K562 (cell line): Measurements from ENCODE around the gene LUC7L3. TPM values are rescaled to one million over a fixed set of nuclear protein-coding genes. Genes with fewer than 3 reads are reported as not detected.

ENCODE experiments used
- ATAC-seq: fragments of 200-7000 bp; cut with Tn5 transposase; 3 replicates; pipeline ENCODE4 v1.9.1; 2020; ENCODE audit warnings: moderate library complexity
- BruUV-seq: library from RNA; stranded (reverse); fragments of 400-500 nt; replicated peaks from 2 replicates; lab custom pipeline; 2021; lab: Mats Ljungman, UMichigan
- CTCF ChIA-PET: fragments of 300-600 bp; formaldehyde crosslinking; extraction: SDS; loops from one replicate; lab custom pipeline; 2021; ENCODE audit warnings: low intra/inter-chr PET ratio; lab: Yijun Ruan, JAX
- POLR2A ChIA-PET: fragments of 300-600, 350-650 bp; sonication (Branson Sonifier 250); formaldehyde crosslinking; extraction: SDS; loops from one replicate; lab custom pipeline; 2021; ENCODE audit warnings: antibody characterized with exemption, inconsistent platforms; lab: Yijun Ruan, JAX
- DNase-seq, 4 experiments: peaks; one replicate each; pipeline versions ENCODE4 v3.0.0 to v3.0.0-alpha.2; 2011 to 2018; ENCODE audit warnings: low spot score in 3 of 4, mixed read lengths in 3 of 4; ENCODE audit errors: extremely low read depth in 1 of 4
- FAIRE-seq: peaks from 2 replicates; lab custom pipeline; 2011; peaks lifted over from hg19 to GRCh38; lab: Jason Lieb, UNC
- H2AFZ ChIP-seq: 2 replicates; pipeline ENCODE4 v1.6.0; 2011; ENCODE audit warnings: low read depth, low read length, control low read depth, inconsistent platforms
- H3K27ac ChIP-seq: fragments of 200-600 bp; 3 replicates; pipeline ENCODE4 v1.8.0; 2011; ENCODE audit warnings: low read depth, mild to moderate bottlenecking, control low read depth, inconsistent platforms, low read length, moderate library complexity, mixed read lengths; ENCODE audit errors: extremely low read depth
- H3K27me3 ChIP-seq, 2 experiments: fragments of 300-600 bp in 1 of 2; 2 replicates in 1 of 2; 3 replicates in 1 of 2; pipeline versions ENCODE4 v1.6.0 to v1.8.0; 2011; ENCODE audit warnings: inconsistent platforms in 2 of 2, low read length in 2 of 2, mild to moderate bottlenecking in 1 of 2, mixed read lengths in 1 of 2, moderate library complexity in 1 of 2; ENCODE audit not compliant: control insufficient read depth in 2 of 2, insufficient read depth in 2 of 2
- H3K36me3 ChIP-seq: fragments of 300-600 bp; 3 replicates; pipeline ENCODE4 v1.8.0; 2011; ENCODE audit warnings: mild to moderate bottlenecking, low read length, inconsistent platforms; ENCODE audit not compliant: control insufficient read depth, insufficient read depth
- H3K4me1 ChIP-seq, 2 experiments: fragments of 200-600 bp in 1 of 2; replicated peaks in 1 of 2; 2 replicates in 1 of 2; 3 replicates in 1 of 2; pipeline versions ENCODE4 v1.5.1 to v1.8.0; 2011; ENCODE audit warnings: inconsistent platforms in 2 of 2, low read length in 2 of 2, mild to moderate bottlenecking in 1 of 2, mixed read lengths in 1 of 2, moderate library complexity in 1 of 2; ENCODE audit not compliant: control insufficient read depth in 2 of 2, insufficient read depth in 2 of 2
- H3K4me2 ChIP-seq: 2 replicates; pipeline ENCODE4 v1.6.1; 2011; ENCODE audit warnings: low read length, control low read depth, inconsistent platforms, mixed read lengths; ENCODE audit not compliant: insufficient read depth
- H3K4me3 ChIP-seq: fragments of 200-600 bp; sonication (generic), shearing (Covaris generic); 2 replicates; pipeline ENCODE4 v1.5.1; 2016; ENCODE audit warnings: control low read depth, inconsistent platforms
- H3K79me2 ChIP-seq: fragments of 200-600 bp; 3 replicates; pipeline ENCODE4 v1.8.0; 2011; ENCODE audit warnings: low read length, inconsistent platforms; ENCODE audit not compliant: control insufficient read depth, insufficient read depth
- H3K9ac ChIP-seq, 2 experiments: 2 replicates each; pipeline versions ENCODE4 v1.6.0 to v1.6.1; 2011; ENCODE audit warnings: low read depth in 2 of 2, low read length in 2 of 2, control low read depth in 1 of 2, inconsistent platforms in 1 of 2, mild to moderate bottlenecking in 1 of 2, mixed read lengths in 1 of 2; ENCODE audit not compliant: insufficient read depth in 1 of 2
- H3K9me1 ChIP-seq: one replicate; pipeline ENCODE4 v1.6.0; 2011; ENCODE audit warnings: inconsistent platforms, mild to moderate bottlenecking, low read length, moderate library complexity; ENCODE audit not compliant: control insufficient read depth, insufficient read depth
- H3K9me3 ChIP-seq: replicated peaks from 2 replicates; pipeline ENCODE4 v1.5.1; 2011; ENCODE audit warnings: low read depth, low read length, inconsistent platforms; ENCODE audit not compliant: control insufficient read depth, insufficient read depth
- H4K20me1 ChIP-seq: replicated peaks from 2 replicates; pipeline ENCODE4 v1.6.1; 2011; ENCODE audit warnings: low read length, inconsistent platforms, mixed read lengths; ENCODE audit not compliant: control insufficient read depth, insufficient read depth
- BRF1 ChIP-seq: IDR thresholded peaks from 3 replicates; pipeline ENCODE4 v1.6.1; 2011; ENCODE audit warnings: borderline replicate concordance, mild to moderate bottlenecking; ENCODE audit not compliant: insufficient read length; ENCODE audit errors: extremely low read depth
- CBFA2T3 ChIP-seq: fragments of 450-650 bp; IDR thresholded peaks from 2 replicates; pipeline ENCODE4 v1.6.1; 2017
- CCNT2 ChIP-seq: IDR thresholded peaks from 2 replicates; pipeline ENCODE4 v1.6.1; 2011; ENCODE audit warnings: borderline replicate concordance, low read depth, mild to moderate bottlenecking, moderate library complexity, mixed read lengths, low read length; ENCODE audit not compliant: insufficient read length; ENCODE audit errors: extremely low read depth
- MEF2D ChIP-seq: conservative IDR thresholded peaks from 2 replicates; pipeline ENCODE4 v1.6.1; 2016; ENCODE audit warnings: low read depth, missing genetic modification characterization, missing compliant biosample characterization
- RBM14 ChIP-seq: fragments of 200-400 bp; formaldehyde crosslinking; IDR thresholded peaks from 2 replicates; pipeline ENCODE4 v1.6.1; 2018; ENCODE audit warnings: low read depth, mild to moderate bottlenecking, low read length, moderate library complexity, borderline replicate concordance; ENCODE audit not compliant: insufficient read depth
- RHOXF2B ChIP-seq: fragments of 250-450 bp; sonication (Bioruptor Pico); conservative IDR thresholded peaks from 2 replicates; pipeline ENCODE4 v1.5.1; 2021
- SPI1 ChIP-seq: IDR thresholded peaks from 2 replicates; pipeline ENCODE4 v1.6.1; 2011; ENCODE audit warnings: low read depth, low read length, control low read depth, borderline replicate concordance
- TAF15 ChIP-seq: fragments of 200-400 bp; formaldehyde crosslinking; IDR thresholded peaks from 2 replicates; pipeline ENCODE4 v1.6.1; 2017; ENCODE audit warnings: mild to moderate bottlenecking, low read depth, low read length, moderate library complexity
- ZNF507 ChIP-seq: conservative IDR thresholded peaks from 2 replicates; pipeline ENCODE4 v1.6.1; 2017; ENCODE audit warnings: missing genetic modification characterization, missing compliant biosample characterization
- WGBS: fragments of 100-300 bp; shearing (Covaris generic); methylation state at CpG from one replicate; pipeline ENCODE4 v1.1.6; 2016; ENCODE audit warnings: low coverage, mixed read lengths; ENCODE audit not compliant: insufficient coverage; ENCODE audit errors: missing lambda C conversion rate; 5-methylcytosine and 5-hydroxymethylcytosine counted together
- in situ Hi-C: fragments of 300-500 bp; cut with MboI; formaldehyde crosslinking; loops from 4 replicates; pipeline ENCODE4 v1.15.0; 2018; ENCODE audit warnings: inconsistent platforms, mixed read lengths
- intact Hi-C: fragments of 100-400 bp; cut with micrococcal nuclease; formaldehyde crosslinking; loops from 2 replicates; pipeline ENCODE4 v1.14.2; 2022
- polyA plus RNA-seq, 8 experiments: library from polyadenylated mRNA; depleted of rRNA in 4 of 8; stranded (reverse) in 5 of 8; unstranded in 3 of 8; fragments of >200 nt; fragmentation: Nextera tagmentation in 2 of 8; fragmentation: Illumina TruSeq in 1 of 8; extraction: Ambion mirVana in 2 of 8; extraction: Trizol in 1 of 8; gene quantifications; 2 replicates each; pipeline versions ENCODE4 v1.2.1 to v1.2.3, GENCODE V29; 2011 to 2014; ENCODE audit warnings: inconsistent platforms in 1 of 8, missing spikeins in 1 of 8
- total RNA-seq, 7 experiments: library from RNA; depleted of rRNA in 6 of 7; stranded (reverse); fragments of >200 nt in 6 of 7; fragmentation: Illumina TruSeq in 2 of 7; extraction: Trizol in 2 of 7; gene quantifications; 2 replicates each; pipeline versions ENCODE4 v1.2.1 to v1.2.3, GENCODE V29; 2011 to 2021; ENCODE audit warnings: low replicate concordance in 1 of 7
- TF ChIP-seq, protein P1 (sequence below): fragments of 450-650 bp; formaldehyde crosslinking; IDR thresholded peaks from 2 replicates; pipeline ENCODE4 v1.4.0; 2020; ENCODE audit warnings: mild to moderate bottlenecking, mixed read lengths
- TF ChIP-seq, protein P2 (sequence below), 2 experiments: IDR thresholded peaks; 2 replicates each; pipeline ENCODE4 v1.6.1; 2011; ENCODE audit warnings: borderline replicate concordance in 1 of 2, control low read depth in 1 of 2, low read depth in 1 of 2, low read length in 1 of 2, mild to moderate bottlenecking in 1 of 2, mixed read lengths in 1 of 2, moderate library complexity in 1 of 2; ENCODE audit not compliant: insufficient read depth in 1 of 2, insufficient read length in 1 of 2, poor library complexity in 1 of 2, severe bottlenecking in 1 of 2; ENCODE audit errors: extremely low read depth in 1 of 2
- TF ChIP-seq, protein P3 (sequence below): sonication (generic); formaldehyde crosslinking; IDR thresholded peaks from 2 replicates; pipeline ENCODE4 v1.8.0; 2022; ENCODE audit warnings: mild to moderate bottlenecking, missing genetic modification reagents, borderline replicate concordance

Gene LUC7L3
- total and polyA plus RNA-seq, 9 of the 15 experiments (the other 6 are each of a cell fraction or from before 2014, with no cell fraction given): 80.8 to 284 (median 127) TPM

DNA sequence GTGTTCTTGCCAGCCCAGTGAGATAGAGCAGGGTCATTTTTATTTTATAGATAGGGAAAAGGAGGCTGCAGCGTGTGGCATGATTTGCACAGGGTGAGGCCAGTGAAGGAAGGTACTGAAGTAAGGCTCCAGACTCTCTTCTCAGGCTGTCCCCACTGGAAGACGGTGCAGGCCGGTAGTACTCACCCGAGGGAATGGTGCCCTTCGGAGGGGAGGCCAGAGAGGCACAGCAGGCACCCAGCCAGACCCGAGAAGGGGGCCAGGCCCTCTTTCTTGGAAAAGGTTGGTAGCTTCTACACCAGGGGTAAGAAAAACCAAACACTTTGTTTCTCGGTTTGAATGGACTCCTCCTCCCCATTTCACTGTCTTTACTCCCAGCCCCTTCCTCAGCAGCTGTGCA lies 47.6 kb downstream of the LUC7L3 start:
- POLR2A ChIA-PET: interaction anchor here (0.6 to 1.1 kb wide), 4 partner anchors 10 to 48 kb away, joined by 3 read pairs; partner anchors contain the start of gene LUC7L3
- FAIRE-seq: no peak
- 15% methylated on average over 6 of the region's 7 CpGs for WGBS
- Histone ChIP-seq H3K9me3 (no peaks in the 10 kb centered on the region), H3K27ac (no peak overlapping the region), H3K79me2 (no peaks in the 10 kb centered on the region), H3K9ac (0 out of 4 replicates have a peak overlapping the region, but pooled peaks of 1 of the 2 experiments have one; percentile 30), H3K9me1 (no peaks in the 10 kb centered on the region), H2AFZ (no peak overlapping the region), H3K4me1 (peaks cover 5 to 8% of the 10 kb centered on the region in 2 experiments; a peak in 3 of 5 replicates), H4K20me1 (no peaks in the 10 kb centered on the region), H3K4me3 (no peak overlapping the region), H3K4me2 (no peak overlapping the region), H3K36me3 (no peaks in the 10 kb centered on the region), H3K27me3 (no peaks in the 10 kb centered on the region)
- in situ Hi-C loops (no loop called here), intact Hi-C loops (no loop called here)
- no peak for ATAC-seq
- BruUV-seq: no TSS peak
- no peak for DNase-seq
- CTCF ChIA-PET: no interaction called here
- TF ChIP-seq, protein P1, sequence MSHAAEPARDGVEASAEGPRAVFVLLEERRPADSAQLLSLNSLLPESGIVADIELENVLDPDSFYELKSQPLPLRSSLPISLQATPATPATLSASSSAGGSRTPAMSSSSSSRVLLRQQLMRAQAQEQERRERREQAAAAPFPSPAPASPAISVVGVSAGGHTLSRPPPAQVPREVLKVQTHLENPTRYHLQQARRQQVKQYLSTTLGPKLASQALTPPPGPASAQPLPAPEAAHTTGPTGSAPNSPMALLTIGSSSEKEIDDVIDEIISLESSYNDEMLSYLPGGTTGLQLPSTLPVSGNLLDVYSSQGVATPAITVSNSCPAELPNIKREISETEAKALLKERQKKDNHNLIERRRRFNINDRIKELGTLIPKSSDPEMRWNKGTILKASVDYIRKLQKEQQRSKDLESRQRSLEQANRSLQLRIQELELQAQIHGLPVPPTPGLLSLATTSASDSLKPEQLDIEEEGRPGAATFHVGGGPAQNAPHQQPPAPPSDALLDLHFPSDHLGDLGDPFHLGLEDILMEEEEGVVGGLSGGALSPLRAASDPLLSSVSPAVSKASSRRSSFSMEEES (CRISPR knock-in tag): no peak
- no peak for TF ChIP-seq TAF15
- TF ChIP-seq RBM14: no peak
- no peak for TF ChIP-seq RHOXF2B (CRISPR knock-in tag)
- TF ChIP-seq, protein P2, sequence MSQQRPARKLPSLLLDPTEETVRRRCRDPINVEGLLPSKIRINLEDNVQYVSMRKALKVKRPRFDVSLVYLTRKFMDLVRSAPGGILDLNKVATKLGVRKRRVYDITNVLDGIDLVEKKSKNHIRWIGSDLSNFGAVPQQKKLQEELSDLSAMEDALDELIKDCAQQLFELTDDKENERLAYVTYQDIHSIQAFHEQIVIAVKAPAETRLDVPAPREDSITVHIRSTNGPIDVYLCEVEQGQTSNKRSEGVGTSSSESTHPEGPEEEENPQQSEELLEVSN (IDR thresholded peaks at IDR 0.05; ENCODE audit: borderline replicate concordance in 1 of 2, extremely low read depth in 1 of 2, insufficient read depth in 1 of 2, insufficient read length in 1 of 2, low read depth in 1 of 2, low read length in 1 of 2, poor library complexity in 1 of 2, severe bottlenecking in 1 of 2): no peak
- TF ChIP-seq SPI1: no peak
- no peak for TF ChIP-seq CBFA2T3
- TF ChIP-seq CCNT2: no peak
- TF ChIP-seq, protein P3, sequence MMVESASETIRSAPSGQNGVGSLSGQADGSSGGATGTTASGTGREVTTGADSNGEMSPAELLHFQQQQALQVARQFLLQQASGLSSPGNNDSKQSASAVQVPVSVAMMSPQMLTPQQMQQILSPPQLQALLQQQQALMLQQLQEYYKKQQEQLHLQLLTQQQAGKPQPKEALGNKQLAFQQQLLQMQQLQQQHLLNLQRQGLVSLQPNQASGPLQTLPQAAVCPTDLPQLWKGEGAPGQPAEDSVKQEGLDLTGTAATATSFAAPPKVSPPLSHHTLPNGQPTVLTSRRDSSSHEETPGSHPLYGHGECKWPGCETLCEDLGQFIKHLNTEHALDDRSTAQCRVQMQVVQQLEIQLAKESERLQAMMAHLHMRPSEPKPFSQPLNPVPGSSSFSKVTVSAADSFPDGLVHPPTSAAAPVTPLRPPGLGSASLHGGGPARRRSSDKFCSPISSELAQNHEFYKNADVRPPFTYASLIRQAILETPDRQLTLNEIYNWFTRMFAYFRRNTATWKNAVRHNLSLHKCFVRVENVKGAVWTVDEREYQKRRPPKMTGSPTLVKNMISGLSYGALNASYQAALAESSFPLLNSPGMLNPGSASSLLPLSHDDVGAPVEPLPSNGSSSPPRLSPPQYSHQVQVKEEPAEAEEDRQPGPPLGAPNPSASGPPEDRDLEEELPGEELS (CRISPR knock-in tag): no peak
- no peak for TF ChIP-seq MEF2D
- no peak for TF ChIP-seq ZNF507
- no peak for TF ChIP-seq BRF1
